SK-N-MC (cell line): ENCODE measurements around the gene TAF6L.

Source experiments
- EZH2 ChIP-seq: fragments of 200-600 bp; sonication (generic); IDR thresholded peaks from one replicate; pipeline ENCODE4 v1.6.1; 2017; ENCODE audit warnings: antibody characterized with exemption
- POLR2AphosphoS5 ChIP-seq: IDR thresholded peaks from 2 replicates; pipeline ENCODE4 v1.6.1; 2012; ENCODE audit warnings: mild to moderate bottlenecking, low read depth, low read length, borderline replicate concordance

GRCh38 chr11:62787005-62787759 is 16.0 kb downstream of the TAF6L start, which contains the start of gene TMEM179B:
- TF ChIP-seq EZH2 (no peak), POLR2AphosphoS5 (peak; percentile 99)
